HepG2 (cell line): Measurements from ENCODE around the gene CREBRF. TPM values are rescaled to one million over a fixed set of nuclear protein-coding genes. Genes with fewer than 3 reads are reported as not detected.
A peak's percentile ranks its signal among the peaks of the same experiment; 100 is the strongest.

ENCODE experiments used
- ARID5B ChIP-seq: IDR thresholded peaks from 2 replicates; pipeline ENCODE4 v1.4.0; 2020; ENCODE audit warnings: mild to moderate bottlenecking, missing genetic modification reagents
- CHD2 ChIP-seq: IDR thresholded peaks from 2 replicates; pipeline ENCODE4 v1.6.1; 2011; ENCODE audit warnings: low read depth, low read length, improper control_type of control experiment
- CTCF ChIP-seq: sonication (generic); formaldehyde crosslinking; IDR thresholded peaks from 2 replicates; pipeline ENCODE4 v1.5.0; 2020; ENCODE audit warnings: mild to moderate bottlenecking, missing genetic modification reagents, moderate library complexity
- GABPA ChIP-seq, 2 experiments: IDR thresholded peaks; 2 replicates each; pipeline ENCODE4 v1.6.1; 2011 to 2016; ENCODE audit warnings: low read depth in 2 of 2, low read length in 1 of 2, missing biosample characterization in 1 of 2, missing genetic modification characterization in 1 of 2
- MAFK ChIP-seq, 2 experiments: IDR thresholded peaks in 1 of 2; conservative IDR thresholded peaks in 1 of 2; 2 replicates each; pipeline ENCODE4 v1.6.1; 2011; ENCODE audit warnings: improper control_type of control experiment in 2 of 2, low read length in 2 of 2
- MIER2 ChIP-seq: IDR thresholded peaks from 2 replicates; pipeline ENCODE4 v1.6.1; 2016; ENCODE audit warnings: missing biosample characterization, missing genetic modification reagents
- NFYC ChIP-seq: IDR thresholded peaks from 2 replicates; pipeline ENCODE4 v1.6.1; 2016; ENCODE audit warnings: missing genetic modification reagents, missing compliant biosample characterization
- PRDM4 ChIP-seq: sonication (generic); formaldehyde crosslinking; IDR thresholded peaks from 2 replicates; pipeline ENCODE4 v1.9.0; 2021; ENCODE audit warnings: missing genetic modification reagents, borderline replicate concordance
- SMAD1 ChIP-seq: sonication (generic); formaldehyde crosslinking; IDR thresholded peaks from 2 replicates; pipeline ENCODE4 v1.4.0; 2020; ENCODE audit warnings: missing genetic modification reagents, low read depth, mild to moderate bottlenecking, borderline replicate concordance
- ZNF230 ChIP-seq: sonication (generic); formaldehyde crosslinking; IDR thresholded peaks from 2 replicates; pipeline ENCODE4 v1.4.0; 2020; ENCODE audit warnings: mild to moderate bottlenecking, missing genetic modification reagents
- ZNF3 ChIP-seq: IDR thresholded peaks from 2 replicates; pipeline ENCODE4 v1.7.0; 2017; ENCODE audit warnings: inconsistent platforms
- ZNF430 ChIP-seq: sonication (generic); formaldehyde crosslinking; IDR thresholded peaks from 2 replicates; pipeline ENCODE4 v1.9.0; 2021; ENCODE audit warnings: mild to moderate bottlenecking, missing genetic modification reagents
- ZNF564 ChIP-seq: sonication (generic); formaldehyde crosslinking; IDR thresholded peaks from 2 replicates; pipeline ENCODE4 v1.8.1; 2023; ENCODE audit warnings: mild to moderate bottlenecking, missing genetic modification reagents
- ZNF660 ChIP-seq: sonication (generic); formaldehyde crosslinking; IDR thresholded peaks from 2 replicates; pipeline ENCODE4 v1.5.1; 2020; ENCODE audit warnings: mild to moderate bottlenecking, low read depth, missing genetic modification reagents, borderline replicate concordance
- ZNF687 ChIP-seq: sonication (generic); formaldehyde crosslinking; IDR thresholded peaks from 2 replicates; pipeline ENCODE4 v1.5.1; 2020; ENCODE audit warnings: mild to moderate bottlenecking, missing genetic modification reagents, moderate library complexity
- polyA plus RNA-seq, 8 experiments: library from polyadenylated mRNA; depleted of rRNA in 3 of 8; stranded (reverse) in 7 of 8; unstranded in 1 of 8; fragments of >200 nt; fragmentation: Illumina TruSeq in 4 of 8; extraction: Trizol in 4 of 8; gene quantifications; 2 replicates each; pipeline versions ENCODE4 v1.2.1 to v1.2.3, GENCODE V29; 2011 to 2016; ENCODE audit warnings: low read depth in 4 of 8, missing spikeins in 1 of 8, mixed read lengths in 1 of 8; ENCODE audit not compliant: insufficient read depth in 1 of 8
- total RNA-seq, 5 experiments: library from RNA; depleted of rRNA; stranded (reverse); fragments of >200 nt; fragmentation: Illumina TruSeq; extraction: Trizol; gene quantifications; 2 replicates each; pipeline ENCODE4 v1.2.3, GENCODE V29; 2016; ENCODE audit warnings: low read depth in 1 of 5

CREBRF gene
- total and polyA plus RNA-seq, 2 of the 13 experiments (the other 11 are each of a cell fraction or from before 2014, with no cell fraction given) = 4.5 to 10.2 TPM

DNA sequence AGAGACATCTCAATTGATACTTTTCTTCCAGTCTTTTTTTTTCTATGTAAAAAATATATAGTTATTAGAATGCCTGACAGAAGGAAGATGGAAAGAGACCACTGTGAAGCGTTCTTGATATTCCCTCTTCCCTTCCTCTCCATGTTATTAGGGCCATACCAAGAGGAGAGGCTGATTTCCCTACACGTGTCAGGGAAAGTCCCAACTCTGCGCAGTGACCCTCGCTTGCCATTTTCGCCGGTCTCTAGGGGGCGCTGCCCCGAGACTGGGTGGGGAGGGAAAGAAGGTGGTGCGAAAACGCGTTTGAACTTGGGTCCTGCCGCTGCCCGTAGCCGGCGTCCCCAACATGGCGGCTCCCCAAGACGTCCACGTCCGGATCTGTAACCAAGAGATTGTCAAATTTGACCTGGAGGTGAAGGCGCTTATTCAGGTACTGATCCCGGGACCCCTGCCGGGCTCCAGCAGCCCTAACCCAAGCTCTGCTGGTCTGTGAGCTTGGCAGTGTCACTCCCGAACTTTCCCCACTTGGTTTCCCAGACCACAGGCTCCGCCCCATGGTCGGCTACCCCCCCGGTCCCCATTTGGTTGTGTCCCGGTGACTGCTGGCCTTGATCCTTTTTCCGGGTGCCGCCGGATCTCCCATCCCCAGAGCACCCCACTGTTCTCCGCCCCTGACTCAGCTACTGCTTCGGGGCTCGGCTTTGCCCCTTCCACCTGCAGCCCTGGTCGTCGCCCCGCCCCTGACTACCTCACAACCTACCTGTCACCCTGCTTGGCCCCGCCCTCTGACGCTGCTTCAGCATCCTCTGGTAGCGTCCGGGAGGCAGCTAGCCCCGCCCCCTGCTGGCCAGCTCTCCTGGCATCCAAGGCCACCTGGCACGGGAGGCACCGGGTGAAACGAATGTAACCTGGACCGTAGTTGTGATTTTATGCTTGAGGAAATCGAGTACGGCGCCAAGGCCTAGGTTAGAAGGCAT, 88.3 kb downstream of the CREBRF start, which contains the start of gene BNIP1 (continued):
- TF ChIP-seq ZNF430 (peak; percentile 77; the same call in 1 of the 2 replicates), MAFK (conservative IDR thresholded peaks at IDR 0.05 in 1 of 2, IDR thresholded peaks at IDR 0.05 in 1 of 2; ENCODE audit: low read length in 2 of 2) (no peak), ZNF687 (CRISPR knock-in tag) (peak; percentile 83), MIER2 (CRISPR knock-in tag) (no peak), GABPA (IDR thresholded peaks at IDR 0.05; ENCODE audit: low read depth, low read length) (no peak), GABPA (CRISPR knock-in tag; IDR thresholded peaks at IDR 0.05; ENCODE audit: low read depth) (peak; percentile 64; the same call in 1 of the 2 replicates), ZNF3 (CRISPR knock-in tag) (no peak), NFYC (CRISPR knock-in tag) (0 out of 2 replicates have a peak, but pooled peaks have one; percentile 12), CHD2 (peak; percentile 56; the same call in 1 of the 2 replicates), ZNF230 (CRISPR knock-in tag) (peak; percentile 70; the same call in 1 of the 2 replicates), SMAD1 (CRISPR knock-in tag) (peak; percentile 54; the same call in 1 of the 2 replicates), ARID5B (CRISPR knock-in tag) (peak; percentile 80), PRDM4 (CRISPR knock-in tag) (no peak), ZNF660 (no peak), ZNF564 (CRISPR knock-in tag) (no peak; the same call in 1 of the 2 replicates), CTCF (peak; percentile 97)
